ENCODE data around the gene BDKRB2. TPM values are rescaled to one million over a fixed set of nuclear protein-coding genes. Genes with fewer than 3 reads are reported as not detected.

Gene BDKRB2
- total and polyA plus RNA-seq, 2 of the 13 experiments (the other 11 are each of a cell fraction or from before 2014, with no cell fraction given), result 0.03 TPM; not detected in 1

- intact Hi-C loops (cut with micrococcal nuclease; ENCODE audit: unreplicated experiment), result loop anchor here (10.0 kb wide), 1 partner anchor 56 kb away; no protein-coding TSS in a partner anchor
- H3K36me3 ChIP-seq (replicated peaks in 1 of 2; ENCODE audit: control insufficient read depth in 1 of 2, insufficient read depth in 2 of 2, low read length in 2 of 2), result no peaks in the 10 kb centered on the region
Measured at GRCh38 chr14:96208739-96209138, 4.1 kb downstream of the BDKRB2 start.

More at GRCh38 chr14:96208739-96209138, 4.1 kb downstream of the BDKRB2 start:
- no TSS peak for BruUV-seq (replicated peaks)
- Histone ChIP-seq H3K4me2 (ENCODE audit: low read depth, low read length) (no peak overlapping the region), H3K4me3 (replicated peaks in 1 of 3; ENCODE audit: insufficient read depth in 1 of 3, low read depth in 2 of 3, low read length in 3 of 3) (no peak overlapping the region), H3K27me3 (ENCODE audit: control insufficient read depth in 1 of 2, insufficient read depth in 2 of 2, low read length in 2 of 2) (peaks cover 6 to 7% of the 10 kb centered on the region in 2 experiments; a peak in 2 of 5 replicates), H3K27ac (ENCODE audit: extremely low read length, insufficient read depth, low read length) (no peak overlapping the region), H2AFZ (ENCODE audit: low read length) (no peak overlapping the region), H3K79me2 (ENCODE audit: insufficient read depth, low read length) (no peaks in the 10 kb centered on the region), H3K4me1 (ENCODE audit: insufficient read depth, low read length) (peaks cover 15% of the 10 kb centered on the region), H4K20me1 (ENCODE audit: insufficient read depth, low read length) (no peaks in the 10 kb centered on the region), H3K9me3 (ENCODE audit: low read length) (no peaks in the 10 kb centered on the region), H3K9ac (ENCODE audit: insufficient read depth, low read depth, low read length) (no peak overlapping the region)
- ChIA-PET CTCF (ENCODE audit: low intra/inter-chr PET ratio, low total read pairs) (no interaction called here), POLR2A (no interaction called here)
- in situ Hi-C loops (cut with HindIII; ENCODE audit: extremely low pct_ligation_motif_present, low pct_unique_long_range_greater_than_20kb), result no loop called here
- TF ChIP-seq RFXANK (CRISPR knock-in tag; IDR thresholded peaks at IDR 0.05) (no peak), KLF9 (CRISPR knock-in tag; IDR thresholded peaks at IDR 0.05; ENCODE audit: low read depth) (no peak), ZXDC (CRISPR knock-in tag; IDR thresholded peaks at IDR 0.05) (no peak), MED8 (CRISPR knock-in tag; IDR thresholded peaks at IDR 0.05; ENCODE audit: insufficient replicate concordance) (no peak), ZBTB42 (CRISPR knock-in tag; IDR thresholded peaks at IDR 0.05) (no peak), RARG (CRISPR knock-in tag; IDR thresholded peaks at IDR 0.05; ENCODE audit: low read depth) (no peak), ZNF432 (CRISPR knock-in tag; IDR thresholded peaks at IDR 0.05; ENCODE audit: borderline replicate concordance) (no peak), ZNF780A (CRISPR knock-in tag; IDR thresholded peaks at IDR 0.05) (no peak), NR2C2 (CRISPR knock-in tag; IDR thresholded peaks at IDR 0.05; ENCODE audit: borderline replicate concordance) (no peak), ARHGAP35 (CRISPR knock-in tag; IDR thresholded peaks at IDR 0.05; ENCODE audit: borderline replicate concordance) (no peak), RXRA (CRISPR knock-in tag; IDR thresholded peaks at IDR 0.05) (no peak), NFRKB (IDR thresholded peaks at IDR 0.05) (no peak), PAXIP1 (CRISPR knock-in tag; conservative IDR thresholded peaks at IDR 0.05) (no peak), KDM1A (CRISPR knock-in tag; IDR thresholded peaks at IDR 0.05) (no peak), ZNF576 (CRISPR knock-in tag; IDR thresholded peaks at IDR 0.05) (no peak), CSRNP1 (CRISPR knock-in tag; IDR thresholded peaks at IDR 0.05) (no peak), ZNF660 (CRISPR knock-in tag; IDR thresholded peaks at IDR 0.05; ENCODE audit: borderline replicate concordance, low read depth) (no peak)
- no peak for ATAC-seq
- FAIRE-seq, result no peak
- 40% methylated on average over 9 of the region's 12 CpGs for WGBS (ENCODE audit: low lambda C conversion rate)
- DNase-seq (ENCODE audit: low spot score), result no peak
